ENCODE data around the gene NGB.

Gene NGB

GRCh38 chr14:77299771-77300170 lies 28.8 kb upstream of the NGB start:
- no peak overlapping the region for H3K4me3 ChIP-seq (ENCODE audit: control insufficient read depth, low read depth, low read length)
- TF ChIP-seq, protein P1, sequence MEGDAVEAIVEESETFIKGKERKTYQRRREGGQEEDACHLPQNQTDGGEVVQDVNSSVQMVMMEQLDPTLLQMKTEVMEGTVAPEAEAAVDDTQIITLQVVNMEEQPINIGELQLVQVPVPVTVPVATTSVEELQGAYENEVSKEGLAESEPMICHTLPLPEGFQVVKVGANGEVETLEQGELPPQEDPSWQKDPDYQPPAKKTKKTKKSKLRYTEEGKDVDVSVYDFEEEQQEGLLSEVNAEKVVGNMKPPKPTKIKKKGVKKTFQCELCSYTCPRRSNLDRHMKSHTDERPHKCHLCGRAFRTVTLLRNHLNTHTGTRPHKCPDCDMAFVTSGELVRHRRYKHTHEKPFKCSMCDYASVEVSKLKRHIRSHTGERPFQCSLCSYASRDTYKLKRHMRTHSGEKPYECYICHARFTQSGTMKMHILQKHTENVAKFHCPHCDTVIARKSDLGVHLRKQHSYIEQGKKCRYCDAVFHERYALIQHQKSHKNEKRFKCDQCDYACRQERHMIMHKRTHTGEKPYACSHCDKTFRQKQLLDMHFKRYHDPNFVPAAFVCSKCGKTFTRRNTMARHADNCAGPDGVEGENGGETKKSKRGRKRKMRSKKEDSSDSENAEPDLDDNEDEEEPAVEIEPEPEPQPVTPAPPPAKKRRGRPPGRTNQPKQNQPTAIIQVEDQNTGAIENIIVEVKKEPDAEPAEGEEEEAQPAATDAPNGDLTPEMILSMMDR (conservative IDR thresholded peaks at IDR 0.05; ENCODE audit: control insufficient read depth, insufficient read depth, low read depth, low read length), result no peak
- no peak for DNase-seq (ENCODE audit: low read depth)

- H3K4me3 ChIP-seq (ENCODE audit: control insufficient read depth, low read depth, low read length), result no peak overlapping the region
- TF ChIP-seq, protein P1 (conservative IDR thresholded peaks at IDR 0.05; ENCODE audit: control insufficient read depth, insufficient read depth, low read depth, low read length), result no peak
- DNase-seq (ENCODE audit: low read depth), result no peak
These were observed 25.9 kb upstream of the NGB start for GRCh38 chr14:77296906-77297305.

DNA sequence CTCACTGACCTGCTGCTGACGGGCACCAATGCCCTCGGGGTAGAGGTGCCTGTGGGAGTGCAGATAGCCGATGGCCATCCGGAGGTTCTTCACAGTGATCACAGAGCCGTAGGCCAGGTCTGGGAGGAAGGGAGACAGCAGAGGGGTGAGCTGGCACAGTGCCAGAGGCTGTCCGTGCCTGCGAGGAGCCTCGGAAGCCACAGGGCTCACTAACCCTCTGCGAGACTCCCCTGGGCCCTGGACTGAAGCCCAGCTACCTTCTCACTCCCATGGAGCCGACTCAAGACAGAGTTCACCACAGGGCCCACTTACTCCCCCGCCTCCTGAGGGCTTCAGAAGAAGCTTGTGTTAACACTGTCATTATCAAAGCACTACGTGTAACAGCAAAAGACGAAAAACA lies 25.1 kb upstream of the NGB start:
- no peak overlapping the region for H3K4me3 ChIP-seq (ENCODE audit: control insufficient read depth, low read depth, low read length)
- TF ChIP-seq, protein P1 (conservative IDR thresholded peaks at IDR 0.05; ENCODE audit: control insufficient read depth, insufficient read depth, low read depth, low read length), result no peak
- DNase-seq (ENCODE audit: low read depth), result no peak

- no peak for DNase-seq (ENCODE audit: low read depth)
- TF ChIP-seq, protein P1 (conservative IDR thresholded peaks at IDR 0.05; ENCODE audit: control insufficient read depth, insufficient read depth, low read depth, low read length), result no peak
- H3K4me3 ChIP-seq (ENCODE audit: control insufficient read depth, low read depth, low read length), result no peak overlapping the region
These were observed 19.7 kb upstream of the NGB start for GRCh38 chr14:77290705-77291104.

DNA sequence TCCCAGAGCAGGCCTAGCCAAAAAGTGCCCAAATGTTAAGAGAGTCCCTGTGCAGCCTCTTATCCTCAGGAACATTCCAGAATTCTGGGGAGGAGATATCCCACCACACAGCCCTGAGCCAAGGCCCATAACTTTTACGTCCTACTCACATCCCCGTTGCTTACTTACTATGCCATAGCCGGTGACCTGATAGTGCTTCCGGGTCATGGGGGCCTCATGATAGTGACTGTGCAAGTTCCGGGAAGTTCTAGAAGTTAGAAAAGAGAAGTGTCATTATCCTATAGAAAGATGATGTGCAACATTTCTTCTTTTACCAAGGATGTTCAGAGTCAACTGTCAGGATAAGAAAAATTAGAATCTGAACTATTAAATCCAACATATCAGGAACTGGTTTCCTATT lies 15.6 kb upstream of the NGB start:
- no peak for DNase-seq (ENCODE audit: low read depth)
- no peak overlapping the region for H3K4me3 ChIP-seq (ENCODE audit: control insufficient read depth, low read depth, low read length)
- TF ChIP-seq, protein P1 (conservative IDR thresholded peaks at IDR 0.05; ENCODE audit: control insufficient read depth, insufficient read depth, low read depth, low read length), result no peak

- H3K4me3 ChIP-seq (ENCODE audit: control insufficient read depth, low read depth, low read length), result no peak overlapping the region
- TF ChIP-seq, protein P1 (conservative IDR thresholded peaks at IDR 0.05; ENCODE audit: control insufficient read depth, insufficient read depth, low read depth, low read length), result no peak
- no peak for DNase-seq (ENCODE audit: low read depth)
These were observed 13.5 kb upstream of the NGB start for GRCh38 chr14:77284466-77284865.

GRCh38 chr14:77284066-77284465 lies 13.1 kb upstream of the NGB start:
- H3K4me3 ChIP-seq (ENCODE audit: control insufficient read depth, low read depth, low read length), result no peak overlapping the region
- TF ChIP-seq, protein P1 (conservative IDR thresholded peaks at IDR 0.05; ENCODE audit: control insufficient read depth, insufficient read depth, low read depth, low read length), result no peak
- no peak for DNase-seq (ENCODE audit: low read depth)
